Keratinocyte (primary cell): ENCODE measurements around the gene KLHL3. TPM values are rescaled to one million over a fixed set of nuclear protein-coding genes. Genes with fewer than 3 reads are reported as not detected.

Experiments used
- DNase-seq: peaks from one replicate; pipeline ENCODE4 v3.0.0-alpha.2; 2011; ENCODE audit warnings: low read depth, missing footprints, low spot score
- FAIRE-seq: peaks from 2 replicates; lab custom pipeline; 2011; peaks lifted over from hg19 to GRCh38; lab: Jason Lieb, UNC
- H2AFZ ChIP-seq: 2 replicates; pipeline ENCODE4 v1.6.0; 2012; ENCODE audit warnings: low read length, control low read depth, inconsistent platforms; ENCODE audit not compliant: control insufficient read depth
- H3K27ac ChIP-seq: 2 replicates; pipeline ENCODE4 v1.5.1; 2011; ENCODE audit warnings: low read length; ENCODE audit not compliant: control insufficient read depth, insufficient read depth
- H3K27me3 ChIP-seq: 3 replicates; pipeline ENCODE4 v1.6.0; 2011; ENCODE audit warnings: low read length; ENCODE audit not compliant: control insufficient read depth, insufficient read depth; ENCODE audit errors: extremely low read depth
- H3K36me3 ChIP-seq, 2 experiments: 2 replicates in 1 of 2; 3 replicates in 1 of 2; pipeline ENCODE4 v1.5.1; 2011; ENCODE audit warnings: low read length in 2 of 2, mild to moderate bottlenecking in 1 of 2; ENCODE audit not compliant: control insufficient read depth in 2 of 2, insufficient read depth in 2 of 2; ENCODE audit errors: extremely low read depth in 1 of 2
- H3K4me1 ChIP-seq: 3 replicates; pipeline ENCODE4 v1.5.1; 2011; ENCODE audit warnings: low read length; ENCODE audit not compliant: control insufficient read depth, insufficient read depth; ENCODE audit errors: extremely low read depth
- H3K4me2 ChIP-seq: 3 replicates; pipeline ENCODE4 v1.6.0; 2011; ENCODE audit warnings: low read depth, low read length; ENCODE audit not compliant: control insufficient read depth, insufficient read depth; ENCODE audit errors: extremely low read depth
- H3K4me3 ChIP-seq, 3 experiments: fragments of 200-600 bp in 1 of 3; sonication (generic) in 1 of 3; 2 replicates in 2 of 3; 3 replicates in 1 of 3; pipeline ENCODE4 v1.5.1; 2011 to 2016; ENCODE audit warnings: low read length in 3 of 3, mild to moderate bottlenecking in 3 of 3, control low read depth in 2 of 3, inconsistent platforms in 1 of 3, low read depth in 1 of 3, mixed read lengths in 1 of 3, mixed run types in 1 of 3, moderate library complexity in 1 of 3; ENCODE audit not compliant: control insufficient read depth in 2 of 3, insufficient read depth in 2 of 3; ENCODE audit errors: extremely low read depth in 1 of 3
- H3K79me2 ChIP-seq: 2 replicates; pipeline ENCODE4 v1.6.0; 2012; ENCODE audit warnings: low read length; ENCODE audit not compliant: control insufficient read depth, insufficient read depth
- H3K9ac ChIP-seq: 3 replicates; pipeline ENCODE4 v1.6.0; 2011; ENCODE audit warnings: low read length; ENCODE audit not compliant: control insufficient read depth, insufficient read depth; ENCODE audit errors: extremely low read depth
- H3K9me1 ChIP-seq: 3 replicates; pipeline ENCODE4 v1.6.0; 2011; ENCODE audit warnings: low read length; ENCODE audit not compliant: control insufficient read depth, insufficient read depth; ENCODE audit errors: extremely low read depth
- H3K9me3 ChIP-seq: 2 replicates; pipeline ENCODE4 v1.5.1; 2012; ENCODE audit warnings: low read depth, low read length; ENCODE audit not compliant: control insufficient read depth
- H4K20me1 ChIP-seq: 3 replicates; pipeline ENCODE4 v1.6.0; 2011; ENCODE audit warnings: low read length; ENCODE audit not compliant: control insufficient read depth, insufficient read depth; ENCODE audit errors: extremely low read depth
- CTCF ChIP-seq, 3 experiments: IDR thresholded peaks in 1 of 3; conservative IDR thresholded peaks in 1 of 3; optimal IDR thresholded peaks in 1 of 3; 2 replicates in 2 of 3; 3 replicates in 1 of 3; pipeline versions ENCODE3 to v1.5.1; 2011; ENCODE audit warnings: low read length in 3 of 3, mild to moderate bottlenecking in 3 of 3, moderate library complexity in 2 of 3, control low read depth in 1 of 3, inconsistent platforms in 1 of 3; ENCODE audit not compliant: insufficient read depth in 2 of 3; ENCODE audit errors: extremely low read depth in 1 of 3
- EZH2 ChIP-seq: IDR thresholded peaks from one replicate; pipeline ENCODE4 v1.6.1; 2012; ENCODE audit warnings: inconsistent platforms, mild to moderate bottlenecking, low read length, moderate library complexity
- dilution Hi-C: fragments of 300-500 bp; cut with MboI; formaldehyde crosslinking; loops from one replicate; pipeline ENCODE4 v1.7.0; 2020; ENCODE audit warnings: low sequenced_read_pairs; ENCODE audit not compliant: extremely low pct_ligation_motif_present
- polyA plus RNA-seq, 5 experiments: library from polyadenylated mRNA; depleted of rRNA in 3 of 5; stranded (reverse) in 3 of 5; stranded (forward) in 1 of 5; unstranded in 1 of 5; fragments of >200 nt; gene quantifications; 1 replicate in 1 of 5; 2 replicates in 3 of 5; 3 replicates in 1 of 5; pipeline versions ENCODE4 v1.2.1 to v1.2.3, GENCODE V29; 2011 to 2012; ENCODE audit warnings: missing spikeins in 2 of 5, low read depth in 1 of 5, low replicate concordance in 1 of 5

KLHL3 gene
- polyA plus RNA-seq, 1 donor (not counting 4 experiments of a cell fraction or from before 2014, with no cell fraction given): 2.5 TPM

DNA sequence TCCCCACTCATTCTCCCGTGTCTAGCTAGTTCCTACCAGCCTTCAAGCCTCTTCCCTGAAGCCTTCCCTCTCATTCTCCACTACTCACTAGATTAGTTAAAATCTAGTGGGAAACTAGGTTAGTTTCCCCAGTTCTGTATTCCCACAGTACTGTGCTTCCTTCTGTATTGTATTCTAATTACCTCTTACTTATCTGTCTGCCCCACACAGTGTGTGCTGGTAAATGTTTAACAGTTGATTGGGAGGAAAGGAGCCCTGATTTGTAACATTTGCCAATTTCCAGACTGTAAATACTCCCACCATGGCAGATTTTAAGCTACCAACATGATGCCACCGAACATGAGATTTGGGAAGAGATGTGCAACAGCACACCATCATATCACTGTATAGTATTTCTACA, 8.3 kb downstream of the KLHL3 start:
- H3K27me3 ChIP-seq: no peaks in the 10 kb centered on the region
- H3K9ac ChIP-seq: no peak overlapping the region
- H3K4me1 ChIP-seq: peaks cover 10% of the 10 kb centered on the region
- H3K36me3 ChIP-seq: no peaks in the 10 kb centered on the region
- no peaks in the 10 kb centered on the region for H4K20me1 ChIP-seq
- no peak overlapping the region for H3K4me3 ChIP-seq
- TF ChIP-seq CTCF (optimal IDR thresholded peaks at IDR 0.05 in 1 of 3, IDR thresholded peaks at IDR 0.05 in 1 of 3, conservative IDR thresholded peaks at IDR 0.05 in 1 of 3; ENCODE audit: extremely low read depth in 1 of 3, insufficient read depth in 2 of 3, low read length in 3 of 3) (no peak), EZH2 (no peak)
- H3K9me1 ChIP-seq: peaks cover 2% of the 10 kb centered on the region
- DNase-seq: no peak
- no peak overlapping the region for H3K4me2 ChIP-seq
- FAIRE-seq: no peak
- dilution Hi-C loops: no loop called here
- H2AFZ ChIP-seq: no peak overlapping the region
- no peaks in the 10 kb centered on the region for H3K79me2 ChIP-seq
- H3K9me3 ChIP-seq: no peaks in the 10 kb centered on the region
- H3K27ac ChIP-seq: no peak overlapping the region

GRCh38 chr5:137724251-137724650, 11.6 kb downstream of the KLHL3 start:
- no peak overlapping the region for H3K4me2 ChIP-seq
- DNase-seq: no peak
- H3K9me1 ChIP-seq: no peaks in the 10 kb centered on the region
- FAIRE-seq: no peak
- H3K4me3 ChIP-seq: no peak overlapping the region
- no peaks in the 10 kb centered on the region for H3K27me3 ChIP-seq
- H3K4me1 ChIP-seq: no peaks in the 10 kb centered on the region
- no peaks in the 10 kb centered on the region for H3K79me2 ChIP-seq
- no peaks in the 10 kb centered on the region for H3K9me3 ChIP-seq
- no peak overlapping the region for H2AFZ ChIP-seq
- dilution Hi-C loops: no loop called here
- no peak overlapping the region for H3K9ac ChIP-seq
- TF ChIP-seq CTCF (optimal IDR thresholded peaks at IDR 0.05 in 1 of 3, IDR thresholded peaks at IDR 0.05 in 1 of 3, conservative IDR thresholded peaks at IDR 0.05 in 1 of 3; ENCODE audit: extremely low read depth in 1 of 3, insufficient read depth in 2 of 3, low read length in 3 of 3): no peak
- no peaks in the 10 kb centered on the region for H3K36me3 ChIP-seq
- no peaks in the 10 kb centered on the region for H4K20me1 ChIP-seq
- H3K27ac ChIP-seq: no peak overlapping the region
